Esophagus squamous epithelium (tissue), 4 donors: ENCODE measurements around the gene FGGY.

ENCODE experiments used
- POLR2A ChIP-seq, 4 donors: fragments of 450-650 bp; IDR thresholded peaks; one replicate each; pipeline ENCODE4 v1.6.1; 2017; ENCODE audit warnings: antibody characterized with exemption in 4 of 4, mild to moderate bottlenecking in 4 of 4, moderate library complexity in 3 of 4
- TF ChIP-seq, protein P1 (sequence below), 6 experiments: fragments of 450-650 bp in 4 of 6; fragments of 200-600 bp in 2 of 6; sonication (generic) in 2 of 6; IDR thresholded peaks; one replicate each; pipeline ENCODE4 v1.5.1; 2016 to 2019; ENCODE audit warnings: antibody characterized with exemption in 6 of 6, mild to moderate bottlenecking in 4 of 6, moderate library complexity in 4 of 6

DNA sequence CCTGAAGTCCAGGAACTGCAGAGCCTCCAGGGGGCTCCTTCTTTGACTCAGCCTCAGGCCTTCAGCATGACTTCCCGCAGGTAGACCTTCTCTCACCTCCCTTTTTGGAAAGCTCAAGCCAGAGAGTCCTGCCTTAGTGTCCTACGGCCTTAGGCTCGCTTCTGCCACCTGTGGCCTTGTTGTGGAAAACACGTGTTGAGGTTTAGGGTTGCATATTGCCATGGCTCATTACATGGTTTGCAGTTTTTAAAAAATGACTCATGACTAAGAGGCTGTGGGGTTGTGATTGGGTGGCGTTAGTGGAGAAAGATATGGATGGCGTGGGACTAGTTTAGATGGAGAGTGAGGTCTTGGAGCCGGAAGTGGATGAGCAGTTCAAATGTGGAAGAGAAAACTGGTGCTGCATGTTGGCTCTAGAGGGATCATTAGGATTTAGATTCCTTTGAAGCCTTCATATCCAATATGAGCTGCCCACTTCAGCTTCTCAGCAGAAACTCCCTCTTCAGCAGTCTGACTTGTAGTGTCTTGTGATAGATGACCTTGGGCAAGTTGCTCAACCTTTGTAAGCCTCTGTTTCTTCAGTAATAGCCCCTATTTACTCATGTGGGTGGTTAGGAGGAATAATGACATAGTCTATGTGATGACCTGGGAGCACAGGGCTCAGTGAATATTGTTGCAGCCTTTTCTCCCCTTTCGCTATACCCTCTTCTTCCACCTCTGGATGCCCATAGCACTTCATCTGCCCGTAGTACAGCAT lies 6.5 kb upstream of the FGGY start:
- TF ChIP-seq, protein P1, sequence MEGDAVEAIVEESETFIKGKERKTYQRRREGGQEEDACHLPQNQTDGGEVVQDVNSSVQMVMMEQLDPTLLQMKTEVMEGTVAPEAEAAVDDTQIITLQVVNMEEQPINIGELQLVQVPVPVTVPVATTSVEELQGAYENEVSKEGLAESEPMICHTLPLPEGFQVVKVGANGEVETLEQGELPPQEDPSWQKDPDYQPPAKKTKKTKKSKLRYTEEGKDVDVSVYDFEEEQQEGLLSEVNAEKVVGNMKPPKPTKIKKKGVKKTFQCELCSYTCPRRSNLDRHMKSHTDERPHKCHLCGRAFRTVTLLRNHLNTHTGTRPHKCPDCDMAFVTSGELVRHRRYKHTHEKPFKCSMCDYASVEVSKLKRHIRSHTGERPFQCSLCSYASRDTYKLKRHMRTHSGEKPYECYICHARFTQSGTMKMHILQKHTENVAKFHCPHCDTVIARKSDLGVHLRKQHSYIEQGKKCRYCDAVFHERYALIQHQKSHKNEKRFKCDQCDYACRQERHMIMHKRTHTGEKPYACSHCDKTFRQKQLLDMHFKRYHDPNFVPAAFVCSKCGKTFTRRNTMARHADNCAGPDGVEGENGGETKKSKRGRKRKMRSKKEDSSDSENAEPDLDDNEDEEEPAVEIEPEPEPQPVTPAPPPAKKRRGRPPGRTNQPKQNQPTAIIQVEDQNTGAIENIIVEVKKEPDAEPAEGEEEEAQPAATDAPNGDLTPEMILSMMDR (IDR thresholded peaks at IDR 0.05) = peak in 5 of 6 experiments; percentile 17 to 47 (median 20)
- TF ChIP-seq POLR2A (IDR thresholded peaks at IDR 0.05) = no peak
